Neural cell (in vitro differentiated cells): ENCODE measurements around the gene GRAMD1C.

Experiments
- POLR2AphosphoS5 ChIP-seq: IDR thresholded peaks from 2 replicates; pipeline ENCODE4 v1.6.1; 2012
- TF ChIP-seq, protein P1 (sequence below): fragments of 450-650 bp; IDR thresholded peaks from 2 replicates; pipeline ENCODE4 v1.5.1; 2014; ENCODE audit warnings: antibody characterized with exemption, mild to moderate bottlenecking, moderate library complexity; ENCODE audit not compliant: poor library complexity, severe bottlenecking
- TF ChIP-seq, protein P2 (sequence below): IDR thresholded peaks from 2 replicates; pipeline ENCODE4 v1.6.1; 2012; ENCODE audit warnings: borderline replicate concordance

DNA sequence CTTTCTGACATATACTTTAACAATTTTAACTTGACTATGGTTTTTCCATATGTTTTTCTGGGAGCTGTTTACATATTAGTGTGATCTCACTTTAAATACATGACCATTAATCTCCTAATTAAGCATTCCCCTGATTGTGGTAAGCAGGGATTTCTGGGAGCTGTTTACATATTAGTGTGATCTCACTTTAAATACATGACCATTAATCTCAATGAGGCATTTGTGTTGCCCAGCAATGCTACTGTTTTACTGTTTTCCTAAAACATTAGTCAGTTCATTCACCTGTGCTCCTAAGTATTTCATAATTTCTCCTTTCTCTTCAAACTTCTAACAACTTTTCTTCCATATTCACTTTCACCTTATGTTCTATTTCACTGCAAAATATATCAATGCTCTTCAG, 3.6 kb upstream of the GRAMD1C start:
- TF ChIP-seq, protein P1, sequence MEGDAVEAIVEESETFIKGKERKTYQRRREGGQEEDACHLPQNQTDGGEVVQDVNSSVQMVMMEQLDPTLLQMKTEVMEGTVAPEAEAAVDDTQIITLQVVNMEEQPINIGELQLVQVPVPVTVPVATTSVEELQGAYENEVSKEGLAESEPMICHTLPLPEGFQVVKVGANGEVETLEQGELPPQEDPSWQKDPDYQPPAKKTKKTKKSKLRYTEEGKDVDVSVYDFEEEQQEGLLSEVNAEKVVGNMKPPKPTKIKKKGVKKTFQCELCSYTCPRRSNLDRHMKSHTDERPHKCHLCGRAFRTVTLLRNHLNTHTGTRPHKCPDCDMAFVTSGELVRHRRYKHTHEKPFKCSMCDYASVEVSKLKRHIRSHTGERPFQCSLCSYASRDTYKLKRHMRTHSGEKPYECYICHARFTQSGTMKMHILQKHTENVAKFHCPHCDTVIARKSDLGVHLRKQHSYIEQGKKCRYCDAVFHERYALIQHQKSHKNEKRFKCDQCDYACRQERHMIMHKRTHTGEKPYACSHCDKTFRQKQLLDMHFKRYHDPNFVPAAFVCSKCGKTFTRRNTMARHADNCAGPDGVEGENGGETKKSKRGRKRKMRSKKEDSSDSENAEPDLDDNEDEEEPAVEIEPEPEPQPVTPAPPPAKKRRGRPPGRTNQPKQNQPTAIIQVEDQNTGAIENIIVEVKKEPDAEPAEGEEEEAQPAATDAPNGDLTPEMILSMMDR: no peak
- TF ChIP-seq, protein P2, sequence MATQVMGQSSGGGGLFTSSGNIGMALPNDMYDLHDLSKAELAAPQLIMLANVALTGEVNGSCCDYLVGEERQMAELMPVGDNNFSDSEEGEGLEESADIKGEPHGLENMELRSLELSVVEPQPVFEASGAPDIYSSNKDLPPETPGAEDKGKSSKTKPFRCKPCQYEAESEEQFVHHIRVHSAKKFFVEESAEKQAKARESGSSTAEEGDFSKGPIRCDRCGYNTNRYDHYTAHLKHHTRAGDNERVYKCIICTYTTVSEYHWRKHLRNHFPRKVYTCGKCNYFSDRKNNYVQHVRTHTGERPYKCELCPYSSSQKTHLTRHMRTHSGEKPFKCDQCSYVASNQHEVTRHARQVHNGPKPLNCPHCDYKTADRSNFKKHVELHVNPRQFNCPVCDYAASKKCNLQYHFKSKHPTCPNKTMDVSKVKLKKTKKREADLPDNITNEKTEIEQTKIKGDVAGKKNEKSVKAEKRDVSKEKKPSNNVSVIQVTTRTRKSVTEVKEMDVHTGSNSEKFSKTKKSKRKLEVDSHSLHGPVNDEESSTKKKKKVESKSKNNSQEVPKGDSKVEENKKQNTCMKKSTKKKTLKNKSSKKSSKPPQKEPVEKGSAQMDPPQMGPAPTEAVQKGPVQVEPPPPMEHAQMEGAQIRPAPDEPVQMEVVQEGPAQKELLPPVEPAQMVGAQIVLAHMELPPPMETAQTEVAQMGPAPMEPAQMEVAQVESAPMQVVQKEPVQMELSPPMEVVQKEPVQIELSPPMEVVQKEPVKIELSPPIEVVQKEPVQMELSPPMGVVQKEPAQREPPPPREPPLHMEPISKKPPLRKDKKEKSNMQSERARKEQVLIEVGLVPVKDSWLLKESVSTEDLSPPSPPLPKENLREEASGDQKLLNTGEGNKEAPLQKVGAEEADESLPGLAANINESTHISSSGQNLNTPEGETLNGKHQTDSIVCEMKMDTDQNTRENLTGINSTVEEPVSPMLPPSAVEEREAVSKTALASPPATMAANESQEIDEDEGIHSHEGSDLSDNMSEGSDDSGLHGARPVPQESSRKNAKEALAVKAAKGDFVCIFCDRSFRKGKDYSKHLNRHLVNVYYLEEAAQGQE: no peak
- TF ChIP-seq POLR2AphosphoS5: no peak
